HEK293T (cell line): ENCODE results near the gene KRT33B.

Source experiments
- CTCF ChIA-PET: fragments of 350-600 bp; formaldehyde crosslinking; extraction: SDS; loops from one replicate; lab custom pipeline; 2021; ENCODE audit warnings: antibody characterized with exemption, inconsistent platforms; lab: Yijun Ruan, JAX
- POLR2A ChIA-PET: fragments of 350-600 bp; formaldehyde crosslinking; extraction: SDS; loops from one replicate; lab custom pipeline; 2020; ENCODE audit warnings: antibody characterized with exemption, inconsistent platforms; lab: Yijun Ruan, JAX
- DNase-seq: peaks from one replicate; pipeline ENCODE4 v3.0.0; 2012; ENCODE audit warnings: mixed read lengths; ENCODE audit errors: extremely low spot score
- ARNT ChIP-seq: fragments of 450-650 bp; IDR thresholded peaks from 2 replicates; pipeline ENCODE4 v1.6.1; 2017; ENCODE audit warnings: mild to moderate bottlenecking
- BHLHE40 ChIP-seq: fragments of 450-650 bp; IDR thresholded peaks from 2 replicates; pipeline ENCODE4 v1.6.1; 2016; ENCODE audit warnings: mild to moderate bottlenecking, moderate library complexity, borderline replicate concordance
- CTBP1 ChIP-seq: fragments of 450-650 bp; IDR thresholded peaks from 2 replicates; pipeline ENCODE4 v1.6.1; 2016; ENCODE audit warnings: borderline replicate concordance
- ELF4 ChIP-seq: fragments of 450-650 bp; IDR thresholded peaks from 2 replicates; pipeline ENCODE4 v1.6.1; 2017; ENCODE audit warnings: antibody characterized with exemption
- FOXA1 ChIP-seq: fragments of 450-650 bp; IDR thresholded peaks from 2 replicates; pipeline ENCODE4 v1.6.1; 2016; ENCODE audit warnings: mild to moderate bottlenecking
- FOXK2 ChIP-seq: fragments of 450-650 bp; IDR thresholded peaks from 2 replicates; pipeline ENCODE4 v1.6.1; 2016; ENCODE audit warnings: mild to moderate bottlenecking
- FOXM1 ChIP-seq: fragments of 450-650 bp; IDR thresholded peaks from 2 replicates; pipeline ENCODE4 v1.6.1; 2017; ENCODE audit warnings: mild to moderate bottlenecking, borderline replicate concordance
- HDGF ChIP-seq: fragments of 450-650 bp; IDR thresholded peaks from 2 replicates; pipeline ENCODE4 v1.6.1; 2017; ENCODE audit warnings: antibody characterized with exemption, borderline replicate concordance
- L3MBTL2 ChIP-seq: fragments of 450-650 bp; conservative IDR thresholded peaks from 2 replicates; pipeline ENCODE4 v1.6.1; 2016; ENCODE audit warnings: mild to moderate bottlenecking
- LEF1 ChIP-seq: fragments of 450-650 bp; IDR thresholded peaks from 2 replicates; pipeline ENCODE4 v1.6.1; 2017; ENCODE audit warnings: mild to moderate bottlenecking, borderline replicate concordance
- NFRKB ChIP-seq: fragments of 450-650 bp; IDR thresholded peaks from 2 replicates; pipeline ENCODE4 v1.6.1; 2016; ENCODE audit warnings: mild to moderate bottlenecking, moderate library complexity
- PKNOX1 ChIP-seq: fragments of 450-650 bp; IDR thresholded peaks from 2 replicates; pipeline ENCODE4 v1.6.1; 2016
- SP1 ChIP-seq: fragments of 450-650 bp; IDR thresholded peaks from 2 replicates; pipeline ENCODE4 v1.6.1; 2017
- SUZ12 ChIP-seq: fragments of 450-650 bp; IDR thresholded peaks from 2 replicates; pipeline ENCODE4 v1.6.1; 2016; ENCODE audit warnings: mild to moderate bottlenecking
- TARDBP ChIP-seq: fragments of 450-650 bp; IDR thresholded peaks from 2 replicates; pipeline ENCODE4 v1.6.1; 2016
- ZNF384 ChIP-seq: fragments of 450-650 bp; IDR thresholded peaks from 2 replicates; pipeline ENCODE4 v1.6.1; 2016

Gene KRT33B

GRCh38 chr17:41377546-41377945 is 7.9 kb upstream of the KRT33B start:
- ChIA-PET CTCF (no interaction called here), POLR2A (no interaction called here)
- no peak for TF ChIP-seq ARNT
- no peak for TF ChIP-seq BHLHE40
- no peak for TF ChIP-seq ELF4
- TF ChIP-seq SP1: no peak
- TF ChIP-seq LEF1: no peak
- TF ChIP-seq PKNOX1: no peak
- no peak for TF ChIP-seq FOXK2
- no peak for TF ChIP-seq SUZ12
- no peak for TF ChIP-seq FOXM1
- TF ChIP-seq CTBP1: no peak
- no peak for TF ChIP-seq ZNF384
- no peak for TF ChIP-seq HDGF
- no peak for TF ChIP-seq L3MBTL2
- no peak for DNase-seq

- POLR2A ChIA-PET: no interaction called here
- CTCF ChIA-PET: no interaction called here
- TF ChIP-seq TARDBP: no peak
- TF ChIP-seq NFRKB: no peak
- no peak for TF ChIP-seq LEF1
- no peak for TF ChIP-seq FOXK2
- no peak for TF ChIP-seq HDGF
- no peak for TF ChIP-seq SP1
- TF ChIP-seq PKNOX1: no peak
- TF ChIP-seq ELF4: no peak
- TF ChIP-seq L3MBTL2: no peak
- no peak for TF ChIP-seq SUZ12
- DNase-seq: no peak
Observed at GRCh38 chr17:41369023-41369422, 590 bp downstream of the KRT33B start.

GRCh38 chr17:41367426-41368075 is 2.1 kb downstream of the KRT33B start:
- no peak for DNase-seq
- no peak for TF ChIP-seq ZNF384
- TF ChIP-seq BHLHE40: no peak
- CTCF ChIA-PET: no interaction called here
- POLR2A ChIA-PET: no interaction called here

GRCh38 chr17:41366070-41366469 is 3.5 kb downstream of the KRT33B start:
- no peak for DNase-seq
- CTCF ChIA-PET: no interaction called here
- POLR2A ChIA-PET: interaction anchor here (1.1 kb wide), 1 partner anchor 8 kb away, joined by 3 read pairs; no protein-coding TSS in a partner anchor
- TF ChIP-seq ELF4: no peak
- TF ChIP-seq ZNF384: no peak
- no peak for TF ChIP-seq LEF1
- no peak for TF ChIP-seq BHLHE40
- TF ChIP-seq L3MBTL2: no peak
- TF ChIP-seq SUZ12: no peak
- no peak for TF ChIP-seq NFRKB
- TF ChIP-seq PKNOX1: no peak
- TF ChIP-seq FOXM1: no peak
- no peak for TF ChIP-seq TARDBP
- TF ChIP-seq ARNT: no peak
- TF ChIP-seq FOXK2: no peak
- no peak for TF ChIP-seq FOXA1
- no peak for TF ChIP-seq SP1
- no peak for TF ChIP-seq HDGF

- CTCF ChIA-PET: no interaction called here
- POLR2A ChIA-PET: no interaction called here
- TF ChIP-seq FOXM1 (no peak), ZNF384 (no peak), SUZ12 (no peak), FOXA1 (no peak), TARDBP (no peak), HDGF (no peak), ARNT (no peak), NFRKB (no peak), CTBP1 (no peak), BHLHE40 (no peak), L3MBTL2 (no peak), LEF1 (no peak), ELF4 (no peak), FOXK2 (no peak)
- no peak for DNase-seq
Observed at GRCh38 chr17:41363881-41364280, 5.7 kb downstream of the KRT33B start.

- CTCF ChIA-PET: no interaction called here
- POLR2A ChIA-PET: no interaction called here
- TF ChIP-seq SP1 (no peak), LEF1 (no peak)
- DNase-seq: no peak
Observed at GRCh38 chr17:41360296-41360995, 9.2 kb downstream of the KRT33B start.
